PC-3 (cell line): ENCODE data around the gene PTRH1. TPM values are rescaled to one million over a fixed set of nuclear protein-coding genes. Genes with fewer than 3 reads are reported as not detected.

Experiments used
- ATAC-seq: fragments of 200-7000 bp; cut with Tn5 transposase; 2 replicates; pipeline ENCODE4 v1.9.1; 2020; ENCODE audit warnings: mild to moderate bottlenecking, moderate library complexity
- BruUV-seq: library from RNA; stranded (reverse); fragments of 400-500 nt; replicated peaks from 2 replicates; lab custom pipeline; 2021; lab: Mats Ljungman, UMichigan
- CTCF ChIA-PET: fragments of 300-600 bp; sonication (Branson Sonifier 250); formaldehyde crosslinking; loops from one replicate; lab custom pipeline; 2022; ENCODE audit warnings: antibody characterized with exemption; lab: Charles Lee
- POLR2A ChIA-PET: fragments of 300-600 bp; sonication (Branson Sonifier 250); formaldehyde crosslinking; loops from one replicate; lab custom pipeline; 2022; ENCODE audit warnings: antibody characterized with exemption; ENCODE audit not compliant: unreplicated experiment; lab: Charles Lee
- DNase-seq: peaks from one replicate; pipeline ENCODE4 v3.0.0-alpha.2; 2015
- H2AFZ ChIP-seq: fragments of 300-600 bp; sonication (generic); 2 replicates; pipeline ENCODE4 v1.6.0; 2016; ENCODE audit warnings: antibody characterized with exemption, low read length
- H3F3A ChIP-seq: fragments of 300-600 bp; sonication (generic); one replicate; pipeline ENCODE4 v1.6.0; 2017; ENCODE audit warnings: antibody characterized with exemption, low read length, control low read depth, mild to moderate bottlenecking; ENCODE audit not compliant: unreplicated experiment
- H3K27ac ChIP-seq: fragments of 300-600 bp; sonication (generic); 2 replicates; pipeline ENCODE4 v1.5.1; 2016; ENCODE audit warnings: mild to moderate bottlenecking, low read length
- H3K27me3 ChIP-seq: fragments of 300-600 bp; sonication (generic); 2 replicates; pipeline ENCODE4 v1.6.1; 2016; ENCODE audit warnings: low read length, mixed read lengths
- H3K36me3 ChIP-seq: fragments of 300-600 bp; sonication (generic); 2 replicates; pipeline ENCODE4 v1.6.1; 2016; ENCODE audit warnings: low read depth, mixed run types, low read length, mixed read lengths
- H3K4me1 ChIP-seq: fragments of 300-600 bp; sonication (generic); 2 replicates; pipeline ENCODE4 v1.5.1; 2016; ENCODE audit warnings: low read length; ENCODE audit not compliant: insufficient read depth
- H3K4me2 ChIP-seq: fragments of 300-600 bp; sonication (generic); 2 replicates; pipeline ENCODE4 v1.6.0; 2016; ENCODE audit warnings: low read length
- H3K4me3 ChIP-seq: fragments of 300-600 bp; sonication (generic); 2 replicates; pipeline ENCODE4 v1.5.1; 2016; ENCODE audit warnings: mild to moderate bottlenecking, low read length, mixed read lengths
- H3K79me2 ChIP-seq: fragments of 300-600 bp; sonication (generic); 2 replicates; pipeline ENCODE4 v1.6.1; 2017; ENCODE audit warnings: low read length, mixed read lengths
- H3K9ac ChIP-seq: fragments of 300-600 bp; sonication (generic); 2 replicates; pipeline ENCODE4 v1.6.0; 2016; ENCODE audit warnings: mild to moderate bottlenecking, low read length
- H3K9me2 ChIP-seq: fragments of 300-600 bp; sonication (generic); replicated peaks from 2 replicates; pipeline ENCODE4 v1.6.1; 2016; ENCODE audit warnings: mixed run types, low read length, mixed read lengths
- H3K9me3 ChIP-seq: fragments of 300-600 bp; sonication (generic); 2 replicates; pipeline ENCODE4 v1.6.1; 2016; ENCODE audit warnings: low read length, mixed read lengths
- H4K20me1 ChIP-seq: fragments of 300-600 bp; sonication (generic); 2 replicates; pipeline ENCODE4 v1.6.1; 2016; ENCODE audit warnings: low read length, mixed read lengths
- CTCF ChIP-seq: fragments of 300-600 bp; sonication (generic); conservative IDR thresholded peaks from 2 replicates; pipeline ENCODE4 v1.5.1; 2017; ENCODE audit warnings: antibody characterized with exemption, low read depth, mild to moderate bottlenecking, low read length
- EZH2 ChIP-seq: fragments of 300-600 bp; sonication (generic); IDR thresholded peaks from one replicate; pipeline ENCODE4 v1.6.1; 2017; ENCODE audit warnings: antibody characterized with exemption, mild to moderate bottlenecking, low read length; ENCODE audit not compliant: unreplicated experiment
- EZH2phosphoT487 ChIP-seq: fragments of 300-600 bp; sonication (generic); IDR thresholded peaks from 2 replicates; pipeline ENCODE4 v1.6.1; 2018; ENCODE audit warnings: mild to moderate bottlenecking, antibody characterized with exemption, low read length, borderline replicate concordance
- intact Hi-C: fragments of 100-400 bp; cut with micrococcal nuclease; formaldehyde crosslinking; loops from 2 replicates; pipeline ENCODE4 v1.9.0; 2023
- total RNA-seq: library from RNA; depleted of rRNA; stranded (reverse); fragments of >200 nt; gene quantifications from 2 replicates; pipeline ENCODE4 v1.2.3, GENCODE V29; 2014

Gene PTRH1
- total RNA-seq, 1 experiment from 2014 or later = 45.3 TPM

GRCh38 chr9:127762111-127762676 is 46.7 kb upstream of the PTRH1 start:
- Histone ChIP-seq H3K4me3 (no peak overlapping the region), H3K9me3 (no peaks in the 10 kb centered on the region), H3K9me2 (no peaks in the 10 kb centered on the region), H3K4me2 (no peak overlapping the region), H2AFZ (no peak overlapping the region), H3F3A (no peaks in the 10 kb centered on the region), H3K4me1 (no peaks in the 10 kb centered on the region), H4K20me1 (no peaks in the 10 kb centered on the region), H3K79me2 (no peaks in the 10 kb centered on the region), H3K27ac (no peak overlapping the region), H3K27me3 (no peaks in the 10 kb centered on the region), H3K9ac (no peak overlapping the region), H3K36me3 (no peaks in the 10 kb centered on the region)
- DNase-seq = no peak
- ChIA-PET CTCF (no interaction called here), POLR2A (no interaction called here)
- no peak for ATAC-seq
- intact Hi-C loops = no loop called here
- no TSS peak for BruUV-seq
- no peak for TF ChIP-seq CTCF
- no peak for TF ChIP-seq EZH2
- no peak for TF ChIP-seq EZH2phosphoT487

- no peak overlapping the region for H3K9ac ChIP-seq
- intact Hi-C loops = no loop called here
- H3K79me2 ChIP-seq = no peaks in the 10 kb centered on the region
- H3K27me3 ChIP-seq = no peaks in the 10 kb centered on the region
- ChIA-PET CTCF (no interaction called here), POLR2A (no interaction called here)
- no TSS peak for BruUV-seq
- no peaks in the 10 kb centered on the region for H3K9me3 ChIP-seq
- H3K9me2 ChIP-seq = no peaks in the 10 kb centered on the region
- no peak overlapping the region for H3K27ac ChIP-seq
- H2AFZ ChIP-seq = no peak overlapping the region
- no peaks in the 10 kb centered on the region for H3K4me1 ChIP-seq
- no peak overlapping the region for H3K4me2 ChIP-seq
- no peaks in the 10 kb centered on the region for H4K20me1 ChIP-seq
- ATAC-seq (no peak), DNase-seq (no peak)
- H3K4me3 ChIP-seq = no peak overlapping the region
- H3K36me3 ChIP-seq = no peaks in the 10 kb centered on the region
- no peak for TF ChIP-seq EZH2phosphoT487
- TF ChIP-seq CTCF = no peak
- TF ChIP-seq EZH2 = no peak
- no peaks in the 10 kb centered on the region for H3F3A ChIP-seq
Observed at GRCh38 chr9:127761491-127761956, 46.1 kb upstream of the PTRH1 start.

- Histone ChIP-seq H3K9me2 (no peaks in the 10 kb centered on the region), H2AFZ (no peak overlapping the region), H3K27me3 (no peaks in the 10 kb centered on the region), H3K4me1 (no peaks in the 10 kb centered on the region), H3K9ac (no peak overlapping the region), H3F3A (no peaks in the 10 kb centered on the region), H3K79me2 (no peaks in the 10 kb centered on the region), H3K27ac (no peak overlapping the region), H3K4me3 (no peak overlapping the region), H3K4me2 (no peak overlapping the region), H3K9me3 (no peaks in the 10 kb centered on the region), H4K20me1 (no peaks in the 10 kb centered on the region), H3K36me3 (no peaks in the 10 kb centered on the region)
- intact Hi-C loops = no loop called here
- ATAC-seq (no peak), DNase-seq (no peak)
- TF ChIP-seq CTCF (no peak), EZH2phosphoT487 (no peak), EZH2 (no peak)
- CTCF ChIA-PET = no interaction called here
- no TSS peak for BruUV-seq
- POLR2A ChIA-PET = no interaction called here
Observed at GRCh38 chr9:127761061-127761460, 45.6 kb upstream of the PTRH1 start.
